ENCODE results near the gene CALY.
A peak's percentile ranks its signal among the peaks of the same experiment; 100 is the strongest.

Gene CALY

DNA sequence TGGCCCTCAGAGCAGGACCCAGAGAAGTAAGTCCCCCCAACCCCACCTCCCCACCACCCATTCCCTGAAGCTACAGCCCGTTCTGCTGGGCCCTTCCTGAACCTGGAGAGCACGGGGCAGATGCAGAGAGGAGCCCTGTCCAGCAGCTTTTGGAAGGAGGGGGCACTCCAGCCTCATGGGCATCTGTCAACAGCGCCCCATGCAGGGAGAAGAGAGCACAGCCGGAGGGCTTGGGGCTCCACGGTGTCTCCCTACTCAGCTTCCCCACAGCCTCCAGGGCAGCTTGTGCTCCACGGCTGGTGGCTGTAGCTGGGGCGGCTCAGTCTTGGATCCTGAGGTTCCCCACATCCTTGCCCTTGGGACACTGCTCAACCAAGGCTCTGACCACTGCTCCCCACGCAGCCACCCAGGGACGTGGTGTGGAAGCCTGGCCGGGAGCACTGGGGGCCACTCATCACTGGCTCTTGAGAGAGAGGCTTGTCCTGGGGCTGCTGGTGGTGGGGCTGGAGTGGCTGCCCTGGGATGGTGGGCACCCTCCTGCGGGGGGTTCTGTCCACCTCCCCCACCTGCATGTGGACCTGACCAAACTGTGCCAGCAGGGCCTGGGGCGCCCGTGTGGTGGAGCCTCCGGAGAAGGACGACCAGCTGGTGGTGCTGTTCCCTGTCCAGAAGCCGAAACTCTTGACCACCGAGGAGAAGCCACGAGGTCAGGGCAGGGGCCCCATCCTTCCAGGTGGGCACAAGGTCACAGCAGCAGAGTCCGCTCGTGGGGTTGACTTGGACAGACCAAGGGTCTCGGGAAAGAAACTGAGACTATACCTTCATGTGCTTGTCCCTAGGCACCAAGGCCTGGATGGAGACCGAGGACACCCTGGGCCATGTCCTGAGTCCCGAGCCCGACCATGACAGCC lies 15.0 kb upstream of the CALY start:
- no peak for DNase-seq (ENCODE audit: low read depth)

- no peak for DNase-seq (ENCODE audit: low read depth)
These were observed 14.2 kb upstream of the CALY start for GRCh38 chr10:133350950-133351329.

- DNase-seq (ENCODE audit: low read depth) = no peak
These were observed 13.7 kb upstream of the CALY start for GRCh38 chr10:133350283-133350949.

DNA sequence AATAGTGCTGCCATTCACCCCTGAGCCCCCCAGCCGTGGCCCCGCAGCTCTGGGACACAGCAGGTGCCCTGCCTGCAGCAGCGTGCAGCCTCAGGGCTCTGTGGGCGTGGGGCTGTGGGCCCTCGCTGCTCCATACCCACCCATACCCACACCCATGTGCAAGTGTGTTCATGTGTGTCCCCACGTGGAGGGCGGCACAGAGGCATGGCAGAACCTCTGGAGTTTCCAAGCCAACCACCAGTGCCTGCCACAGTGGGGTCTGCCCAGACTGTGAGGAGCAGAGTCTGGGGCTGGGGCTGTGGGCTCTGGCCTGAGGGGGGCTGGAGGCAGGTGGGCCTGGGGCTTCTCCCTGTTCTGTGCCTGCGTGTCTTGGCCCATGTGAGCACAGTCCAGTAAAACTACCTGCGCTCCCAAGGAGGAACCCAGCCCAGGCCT lies 12.9 kb upstream of the CALY start:
- no peak for DNase-seq (ENCODE audit: low read depth)

DNA sequence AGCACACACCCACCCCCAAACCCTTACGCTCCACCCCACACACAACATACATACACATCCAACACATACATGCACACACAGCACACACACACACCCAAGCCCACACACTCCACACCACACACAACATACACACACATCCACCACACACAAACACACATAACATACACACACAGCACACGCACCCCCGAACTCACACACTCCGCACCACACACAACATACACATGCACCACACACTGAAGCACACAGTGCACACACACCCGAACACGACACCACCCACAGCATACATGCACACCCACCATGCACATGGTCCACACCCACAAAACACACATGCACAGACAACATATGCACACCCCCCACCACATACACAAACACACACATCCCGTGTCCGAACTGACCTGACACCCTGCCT lies 12.5 kb upstream of the CALY start:
- DNase-seq (ENCODE audit: low read depth) = no peak

- no peak for DNase-seq (ENCODE audit: low read depth)
These were observed 11.2 kb upstream of the CALY start for GRCh38 chr10:133347710-133348517.

GRCh38 chr10:133346413-133346812 lies 9.7 kb upstream of the CALY start:
- DNase-seq (ENCODE audit: low read depth) = no peak

DNA sequence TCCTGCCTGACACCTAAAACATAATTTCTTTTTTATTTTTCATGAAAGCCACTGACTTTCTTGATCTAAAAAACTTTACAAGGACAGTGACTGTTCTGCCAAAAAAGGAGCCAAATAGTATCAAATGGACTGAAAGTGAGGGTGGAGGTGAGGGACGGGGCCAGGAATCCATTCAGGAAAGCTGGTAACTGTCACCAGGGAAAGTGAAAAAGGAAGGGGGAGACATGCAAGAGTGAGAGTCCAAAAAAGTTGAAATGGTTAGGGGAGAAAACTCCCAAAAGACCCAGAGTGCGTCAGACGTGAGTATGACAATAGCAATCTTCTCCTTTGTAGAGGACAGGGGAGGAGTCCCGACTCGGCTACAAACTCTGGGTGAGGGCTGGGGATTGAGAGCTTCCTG lies 7.5 kb upstream of the CALY start:
- no peak for DNase-seq (ENCODE audit: low read depth)

DNA sequence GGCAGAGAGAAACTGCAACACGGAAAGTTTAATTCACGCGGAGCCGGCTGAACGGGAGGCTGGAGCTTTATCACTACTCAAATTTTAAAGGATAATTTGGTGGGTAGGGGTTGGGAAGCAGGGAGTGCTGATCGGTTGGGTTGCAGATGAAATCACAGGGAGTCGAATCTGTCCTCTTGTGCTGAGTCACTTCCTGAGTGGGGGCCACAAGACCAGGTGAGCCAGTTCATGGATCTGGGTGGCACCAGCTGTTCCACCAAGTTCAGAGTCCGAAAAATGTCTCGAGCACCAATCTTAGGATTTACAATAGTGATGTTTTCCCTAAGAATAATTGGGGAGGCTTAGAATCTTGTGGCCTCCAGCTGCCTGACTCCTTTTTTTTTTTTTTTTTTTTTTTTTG lies 6.9 kb upstream of the CALY start:
- DNase-seq (ENCODE audit: low read depth) = no peak

DNA sequence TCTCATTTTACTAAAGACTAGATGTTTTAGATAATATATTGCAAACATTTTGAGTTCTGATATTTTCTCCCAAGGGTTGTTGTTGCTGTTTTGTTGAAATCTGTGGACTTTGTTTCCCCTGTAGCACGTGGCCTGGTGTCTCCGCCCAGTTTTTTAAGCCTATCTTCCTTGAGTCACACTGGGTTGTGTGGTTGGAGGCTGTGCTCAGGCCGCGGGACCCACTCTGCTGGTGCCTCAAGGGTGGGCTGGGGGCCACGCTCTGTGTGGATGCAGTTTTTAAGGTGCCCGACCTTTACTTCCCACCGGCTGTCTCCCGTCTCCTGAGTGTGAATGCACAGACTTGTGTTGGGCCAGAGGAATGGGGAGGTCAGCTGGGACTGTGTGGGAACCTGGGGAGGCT lies 6.2 kb upstream of the CALY start:
- DNase-seq (ENCODE audit: low read depth) = no peak

DNA sequence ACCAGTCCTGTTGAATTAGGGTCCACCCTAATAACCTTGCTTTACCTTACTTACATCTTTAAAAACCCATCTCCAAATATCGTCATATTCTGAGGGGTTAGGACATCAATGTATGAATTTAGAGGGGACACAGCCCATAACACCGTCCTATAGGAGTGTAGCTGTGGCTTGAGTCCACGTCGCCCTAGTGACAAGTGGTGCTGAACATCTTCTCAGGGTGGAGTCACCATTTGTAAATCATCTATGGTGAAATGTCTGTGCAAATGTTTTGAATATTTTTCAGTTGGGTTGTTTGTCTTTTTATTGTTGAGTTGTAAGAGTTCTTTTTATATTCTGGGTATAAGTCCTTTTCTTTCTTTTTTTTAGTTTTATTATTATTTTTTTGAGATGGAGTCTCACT lies 5.3 kb upstream of the CALY start:
- no peak for DNase-seq (ENCODE audit: low read depth)

GRCh38 chr10:133339708-133340380 lies 3.1 kb upstream of the CALY start:
- DNase-seq (ENCODE audit: low read depth) = no peak

DNA sequence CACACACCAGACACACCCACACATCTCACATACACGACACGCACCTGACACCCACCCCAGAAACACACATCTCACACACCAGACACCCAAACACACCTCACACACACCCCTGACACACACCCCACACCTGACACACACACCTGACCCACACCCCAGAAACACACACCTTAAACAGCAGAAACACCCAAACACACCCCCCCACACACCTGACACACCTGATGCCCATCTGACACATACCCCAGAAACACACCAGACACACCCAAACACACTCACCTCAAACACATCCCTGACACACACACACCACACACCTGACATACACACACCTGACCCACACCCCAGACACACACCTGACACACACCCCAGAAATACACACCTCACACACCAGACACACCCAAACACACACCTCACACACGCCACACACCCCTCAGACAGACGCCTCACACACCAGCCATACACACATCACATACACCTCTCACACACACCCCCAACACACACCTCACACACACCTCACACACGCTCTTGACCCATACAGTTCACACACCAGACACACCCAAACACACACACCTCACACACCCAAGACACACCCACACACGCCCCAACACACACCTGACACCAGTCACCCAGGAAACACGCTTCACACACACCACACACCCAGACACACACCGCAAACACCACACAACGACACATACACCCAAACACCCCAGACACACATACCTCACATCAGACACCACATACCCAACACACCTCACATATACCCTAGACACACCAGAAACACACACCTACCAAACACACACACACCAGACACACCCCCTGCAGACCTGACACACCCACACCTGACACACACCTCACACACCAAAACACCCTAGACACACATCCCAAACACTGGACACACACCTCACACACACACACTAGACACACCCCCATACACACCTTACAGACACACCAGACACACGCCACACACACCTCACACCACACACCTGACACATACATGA lies 1.7 kb upstream of the CALY start:
- DNase-seq (ENCODE audit: low read depth) = no peak

- no peak for DNase-seq (ENCODE audit: low read depth)
These were observed 652 bp upstream of the CALY start for GRCh38 chr10:133337370-133337725.

- no peak for DNase-seq (ENCODE audit: low read depth)
These were observed 549 bp downstream of the CALY start for GRCh38 chr10:133336118-133336576.

DNA sequence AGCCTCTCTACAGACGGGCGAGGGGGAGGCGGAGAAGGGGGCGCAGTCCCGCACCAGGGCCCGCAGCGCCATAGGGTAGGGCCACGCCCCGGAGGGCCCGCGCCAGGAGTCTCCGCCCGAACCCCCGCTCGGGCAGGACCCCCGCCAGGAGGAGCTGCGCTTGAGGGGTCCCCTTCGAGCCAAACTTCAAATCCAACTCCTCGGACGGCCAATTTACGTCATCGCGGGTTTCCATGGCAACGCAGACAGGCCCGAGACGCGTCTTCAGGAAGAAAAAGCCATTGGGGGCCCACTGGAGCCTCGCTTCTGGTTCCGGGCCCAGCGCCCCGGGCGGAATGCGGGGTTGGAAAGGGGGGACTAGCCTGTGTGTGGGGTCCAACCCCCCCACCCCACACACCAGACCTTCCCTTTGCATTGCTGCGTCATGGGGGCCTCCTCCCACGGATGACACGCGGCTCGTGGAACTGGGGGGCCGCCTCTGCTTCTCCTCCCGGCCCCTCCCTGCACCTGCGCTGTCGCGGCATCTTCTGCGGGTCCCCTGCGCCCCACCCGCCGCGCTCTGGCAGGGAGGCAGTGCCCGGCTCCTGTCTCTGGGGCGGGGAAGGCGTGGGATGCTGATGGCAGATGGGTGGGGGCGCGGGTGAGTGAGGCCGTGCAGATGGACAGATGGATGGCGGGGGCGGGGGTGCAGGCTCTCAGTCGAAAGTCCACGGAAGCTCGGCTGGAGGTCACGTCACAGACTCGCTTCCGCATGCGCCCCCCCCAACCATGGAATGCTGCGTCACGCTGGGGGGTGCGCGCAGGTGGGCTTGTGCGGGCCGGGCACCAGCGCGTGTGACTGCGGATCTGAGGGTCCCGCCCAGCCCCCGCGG lies 1.2 kb downstream of the CALY start:
- peak; percentile 62 for DNase-seq (ENCODE audit: low read depth)

DNA sequence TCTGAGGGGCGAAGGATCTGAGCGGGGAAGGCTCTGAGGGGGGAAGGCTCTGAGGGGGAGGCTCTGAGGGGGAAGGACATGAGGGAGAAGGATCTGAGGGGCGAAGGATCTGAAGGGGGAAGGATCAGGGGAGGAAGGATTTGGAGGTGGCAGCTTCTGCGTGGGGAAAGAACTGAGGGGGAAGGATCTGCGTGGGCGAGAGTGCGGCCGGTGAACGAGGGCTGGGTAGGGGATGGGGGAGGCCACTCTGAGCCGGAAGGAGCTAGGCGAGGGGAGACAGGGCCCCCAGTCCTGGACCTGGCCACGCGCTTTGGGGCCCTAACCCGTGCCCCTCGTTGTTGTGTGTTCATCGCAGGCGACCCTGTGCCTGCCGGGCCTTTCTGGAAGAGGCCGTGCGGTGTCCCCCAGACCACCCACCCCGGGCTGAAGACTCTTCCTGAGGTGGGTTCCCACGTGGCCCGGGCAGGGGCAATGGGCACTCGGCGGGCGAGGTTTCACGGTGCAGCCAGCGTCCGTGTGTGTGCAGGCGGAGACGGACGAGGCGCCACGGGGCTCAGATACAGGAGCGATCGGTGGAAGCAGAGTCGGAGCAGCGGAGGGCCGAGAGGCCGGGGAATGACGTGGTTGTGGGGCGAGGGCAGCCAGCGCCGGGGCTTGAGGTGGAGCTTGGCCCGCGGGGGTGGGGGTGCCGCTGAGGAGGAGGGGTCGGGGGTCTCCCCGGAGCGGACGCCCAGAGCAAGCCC lies 2.0 kb downstream of the CALY start:
- no peak for DNase-seq (ENCODE audit: low read depth)

GRCh38 chr10:133332936-133333699 lies 3.6 kb downstream of the CALY start:
- DNase-seq (ENCODE audit: low read depth) = no peak
